GM12891 (cell line): ENCODE measurements around the gene NFKBIA.

Source experiments
- DNase-seq: peaks from one replicate; pipeline ENCODE4 v3.0.0; 2011; ENCODE audit warnings: low spot score; ENCODE audit not compliant: insufficient read length
- FAIRE-seq: peaks from 2 replicates; lab custom pipeline; 2011; peaks lifted over from hg19 to GRCh38; lab: Jason Lieb, UNC
- PAX5 ChIP-seq: IDR thresholded peaks from 2 replicates; pipeline ENCODE4 v1.6.1; 2011; ENCODE audit warnings: low read length, moderate library complexity, mild to moderate bottlenecking; ENCODE audit not compliant: insufficient read depth, severe bottlenecking
- POLR2A ChIP-seq: IDR thresholded peaks from 2 replicates; pipeline ENCODE4 v1.6.1; 2011; ENCODE audit warnings: low read depth, low read length, control low read depth
- POLR2AphosphoS5 ChIP-seq: IDR thresholded peaks from 2 replicates; pipeline ENCODE4 v1.6.1; 2011; ENCODE audit warnings: low read depth, low read length, control low read depth
- POU2F2 ChIP-seq: IDR thresholded peaks from 2 replicates; pipeline ENCODE4 v1.6.1; 2011; ENCODE audit warnings: low read depth, mild to moderate bottlenecking, control low read depth, low read length, moderate library complexity
- SPI1 ChIP-seq: IDR thresholded peaks from 2 replicates; pipeline ENCODE4 v1.6.1; 2011; ENCODE audit warnings: low read depth, low read length, control low read depth
- TAF1 ChIP-seq: IDR thresholded peaks from 2 replicates; pipeline ENCODE4 v1.6.1; 2011; ENCODE audit warnings: low read depth, low read length, control low read depth

The NFKBIA gene

GRCh38 chr14:35410858-35411257, 6.3 kb upstream of the NFKBIA start:
- FAIRE-seq: no peak
- no peak for DNase-seq
- TF ChIP-seq POLR2AphosphoS5 (no peak), TAF1 (no peak), SPI1 (no peak), PAX5 (no peak), POLR2A (no peak), POU2F2 (no peak)

DNA sequence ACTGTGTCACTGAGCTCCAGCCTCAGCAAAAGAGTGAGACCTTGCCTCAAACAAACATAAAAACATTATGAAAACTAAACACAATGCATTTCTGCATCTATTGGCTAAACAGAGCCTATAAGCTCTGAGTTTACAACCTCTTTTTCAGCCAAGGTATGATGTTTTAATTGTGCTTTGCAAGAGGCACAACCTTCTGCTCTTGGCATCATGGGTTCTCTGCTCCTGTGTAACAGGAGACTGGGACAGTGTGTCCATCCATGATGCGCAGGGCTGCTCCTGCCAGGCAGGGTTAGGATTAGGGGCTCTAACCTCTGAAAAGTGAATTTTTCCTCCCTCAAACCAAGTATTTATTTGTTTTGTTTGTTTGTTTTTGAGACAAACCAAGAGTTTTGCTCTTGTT, 5.0 kb upstream of the NFKBIA start:
- DNase-seq (no peak), FAIRE-seq (no peak)
- TF ChIP-seq SPI1: no peak
- no peak for TF ChIP-seq POLR2AphosphoS5
- no peak for TF ChIP-seq POLR2A
- TF ChIP-seq POU2F2: no peak
- TF ChIP-seq TAF1: no peak
- no peak for TF ChIP-seq PAX5

DNA sequence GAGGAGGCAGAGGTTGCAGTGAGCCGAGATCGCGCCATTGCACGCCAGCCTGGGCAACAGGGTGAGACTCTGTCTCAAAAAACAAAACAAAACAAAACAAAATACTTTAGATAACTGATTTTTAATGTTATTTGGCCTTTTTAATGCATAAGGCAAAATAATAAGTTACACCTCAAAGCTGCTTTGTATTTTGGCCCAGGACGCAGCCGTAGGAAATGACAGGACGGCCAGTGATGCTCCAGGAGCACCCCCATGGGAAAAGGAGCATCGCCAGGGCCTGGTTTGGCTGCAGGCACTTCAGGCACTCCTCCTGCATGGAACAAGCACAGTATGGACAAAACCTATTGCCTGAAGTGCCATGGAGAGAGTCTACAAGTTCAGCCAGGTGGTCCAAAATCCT, 3.5 kb upstream of the NFKBIA start:
- no peak for FAIRE-seq

GRCh38 chr14:35407306-35407630, 2.7 kb upstream of the NFKBIA start:
- FAIRE-seq: no peak
- no peak for DNase-seq
- TF ChIP-seq PAX5: no peak
- TF ChIP-seq POLR2AphosphoS5: no peak
- TF ChIP-seq SPI1: no peak
- TF ChIP-seq POLR2A: no peak
- no peak for TF ChIP-seq TAF1
- no peak for TF ChIP-seq POU2F2

More for the DNA sequence above, 3.5 kb upstream of the NFKBIA start:
- TF ChIP-seq SPI1 (no peak), POLR2AphosphoS5 (no peak), TAF1 (no peak), POU2F2 (no peak), PAX5 (no peak), POLR2A (no peak)
- no peak for DNase-seq

DNA sequence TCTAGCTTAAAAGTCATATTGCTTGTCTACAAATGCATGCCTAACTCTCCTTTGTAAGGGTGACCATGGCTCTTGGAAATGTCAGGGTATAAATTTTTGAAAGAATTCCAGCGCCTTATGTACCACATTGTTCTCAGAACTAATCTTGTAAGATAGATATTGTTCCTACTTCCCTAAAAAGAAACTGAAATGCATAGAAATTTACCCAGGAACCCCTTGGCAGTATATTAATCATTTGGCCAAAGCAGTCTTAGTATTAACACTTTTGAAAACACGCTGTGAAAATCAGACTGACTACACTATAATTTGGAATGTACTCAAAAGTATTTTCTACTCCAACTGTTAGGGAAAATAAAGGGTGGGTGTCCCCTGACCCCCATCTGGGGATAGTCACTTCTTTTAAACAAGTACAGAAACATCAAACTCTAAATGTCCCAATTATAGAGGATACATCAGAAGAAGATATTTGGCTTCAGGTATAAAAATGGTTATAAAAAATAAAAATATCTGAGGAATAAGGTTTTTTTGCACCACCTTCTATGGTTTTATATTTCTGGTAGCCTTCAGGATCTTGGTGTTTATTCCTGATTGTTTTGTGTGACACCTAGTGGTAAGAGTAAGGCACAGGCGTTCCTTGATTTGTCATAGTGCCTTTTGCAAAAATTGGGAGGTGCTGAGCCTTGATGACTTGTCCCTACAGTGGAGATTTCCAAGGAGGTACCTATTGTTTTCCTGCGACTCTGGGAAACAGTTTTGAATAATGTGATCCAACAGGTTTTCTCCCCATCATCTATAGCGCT, 2.2 kb upstream of the NFKBIA start:
- DNase-seq: no peak
- TF ChIP-seq POU2F2 (no peak), POLR2AphosphoS5 (no peak), TAF1 (no peak)
- no peak for FAIRE-seq

- no peak for TF ChIP-seq TAF1
- TF ChIP-seq POLR2A: no peak
- TF ChIP-seq POLR2AphosphoS5: no peak
- no peak for TF ChIP-seq POU2F2
- no peak for TF ChIP-seq SPI1
- TF ChIP-seq PAX5: no peak
- FAIRE-seq (no peak), DNase-seq (no peak)
These were observed 1.5 kb upstream of the NFKBIA start for GRCh38 chr14:35406090-35406489.

- TF ChIP-seq PAX5 (no peak), TAF1 (no peak), POLR2AphosphoS5 (no peak), SPI1 (no peak), POU2F2 (no peak), POLR2A (no peak)
- FAIRE-seq (no peak), DNase-seq (no peak)
These were observed 901 bp upstream of the NFKBIA start for GRCh38 chr14:35405304-35405996.

DNA sequence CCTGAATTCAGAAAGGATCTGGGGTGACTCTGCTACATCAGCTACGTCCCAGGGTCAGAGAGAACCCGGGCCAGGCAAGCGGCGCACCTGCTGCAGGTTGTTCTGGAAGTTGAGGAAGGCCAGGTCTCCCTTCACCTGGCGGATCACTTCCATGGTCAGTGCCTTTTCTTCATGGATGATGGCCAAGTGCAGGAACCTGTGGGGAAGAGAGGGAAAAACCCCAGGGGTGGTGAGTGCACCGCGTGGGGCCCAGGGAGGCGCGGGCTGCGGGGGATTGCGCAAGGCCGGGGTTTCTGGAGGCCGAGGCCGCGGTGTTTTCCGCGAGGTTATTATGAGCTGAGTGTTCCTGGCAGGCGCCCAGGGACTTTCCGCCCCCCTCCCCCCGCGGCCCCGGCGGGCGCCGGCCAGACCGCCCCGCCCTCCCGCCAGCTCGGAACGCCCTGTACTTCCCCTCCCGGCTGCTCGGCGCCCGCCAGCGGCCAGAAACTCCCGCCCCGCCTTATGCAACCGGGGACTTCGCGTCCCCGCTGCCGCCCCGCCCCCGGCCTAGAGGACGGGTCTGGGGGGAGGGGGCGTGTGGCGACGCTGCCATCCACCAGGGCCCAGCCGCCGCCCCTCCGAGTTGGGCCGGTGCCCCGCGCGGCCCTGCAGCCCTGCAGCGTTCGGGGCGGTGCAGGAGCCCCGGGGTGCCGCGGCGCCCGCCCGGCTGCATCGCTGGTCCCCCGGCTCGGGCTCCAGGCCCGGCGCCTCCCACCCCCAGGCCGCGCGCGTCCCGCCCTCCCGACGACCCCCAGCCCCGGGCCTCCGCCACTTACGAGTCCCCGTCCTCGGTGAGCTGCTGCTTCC, 723 bp downstream of the NFKBIA start:
- FAIRE-seq: peak; percentile 72
- DNase-seq: peak; percentile 80
- TF ChIP-seq SPI1 (no peak), PAX5 (peak; percentile 53), POLR2AphosphoS5 (peak; percentile 73), TAF1 (peak; percentile 53; the same call in 1 of the 2 replicates), POU2F2 (peak; percentile 65), POLR2A (peak; percentile 81)

DNA sequence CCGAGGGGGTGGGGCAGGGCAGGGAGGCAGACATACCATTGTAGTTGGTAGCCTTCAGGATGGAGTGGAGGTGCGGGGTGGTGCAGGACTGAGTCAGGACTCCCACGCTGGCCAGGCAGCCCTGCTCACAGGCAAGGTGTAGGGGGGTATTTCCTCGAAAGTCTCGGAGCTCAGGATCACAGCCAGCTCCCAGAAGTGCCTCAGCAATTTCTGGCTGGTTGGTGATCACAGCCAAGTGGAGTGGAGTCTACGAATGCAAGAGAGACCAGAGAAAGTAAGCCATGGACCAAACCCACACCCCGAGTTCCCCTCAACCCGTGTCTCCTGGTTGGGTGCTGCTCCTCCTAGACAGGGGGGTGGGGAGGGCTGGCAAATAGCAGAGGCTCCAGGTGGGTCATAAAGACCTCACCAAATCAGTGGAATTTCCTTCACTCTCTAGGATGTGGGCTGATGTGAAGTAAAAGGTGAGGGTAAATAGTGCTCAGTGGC, 1.4 kb downstream of the NFKBIA start:
- FAIRE-seq (no peak), DNase-seq (no peak)
- TF ChIP-seq SPI1 (no peak), POLR2AphosphoS5 (peak; percentile 79; the same call in 1 of the 2 replicates), TAF1 (no peak), POLR2A (no peak), PAX5 (no peak)
